ENCODE results near the gene RAPGEF3. TPM values are rescaled to one million over a fixed set of nuclear protein-coding genes. Genes with fewer than 3 reads are reported as not detected.

RAPGEF3 gene
- total and polyA plus RNA-seq, 9 of the 15 experiments (the other 6 are each of a cell fraction or from before 2014, with no cell fraction given): 0.03 to 0.78 (median 0.37) TPM; not detected in 1

DNA sequence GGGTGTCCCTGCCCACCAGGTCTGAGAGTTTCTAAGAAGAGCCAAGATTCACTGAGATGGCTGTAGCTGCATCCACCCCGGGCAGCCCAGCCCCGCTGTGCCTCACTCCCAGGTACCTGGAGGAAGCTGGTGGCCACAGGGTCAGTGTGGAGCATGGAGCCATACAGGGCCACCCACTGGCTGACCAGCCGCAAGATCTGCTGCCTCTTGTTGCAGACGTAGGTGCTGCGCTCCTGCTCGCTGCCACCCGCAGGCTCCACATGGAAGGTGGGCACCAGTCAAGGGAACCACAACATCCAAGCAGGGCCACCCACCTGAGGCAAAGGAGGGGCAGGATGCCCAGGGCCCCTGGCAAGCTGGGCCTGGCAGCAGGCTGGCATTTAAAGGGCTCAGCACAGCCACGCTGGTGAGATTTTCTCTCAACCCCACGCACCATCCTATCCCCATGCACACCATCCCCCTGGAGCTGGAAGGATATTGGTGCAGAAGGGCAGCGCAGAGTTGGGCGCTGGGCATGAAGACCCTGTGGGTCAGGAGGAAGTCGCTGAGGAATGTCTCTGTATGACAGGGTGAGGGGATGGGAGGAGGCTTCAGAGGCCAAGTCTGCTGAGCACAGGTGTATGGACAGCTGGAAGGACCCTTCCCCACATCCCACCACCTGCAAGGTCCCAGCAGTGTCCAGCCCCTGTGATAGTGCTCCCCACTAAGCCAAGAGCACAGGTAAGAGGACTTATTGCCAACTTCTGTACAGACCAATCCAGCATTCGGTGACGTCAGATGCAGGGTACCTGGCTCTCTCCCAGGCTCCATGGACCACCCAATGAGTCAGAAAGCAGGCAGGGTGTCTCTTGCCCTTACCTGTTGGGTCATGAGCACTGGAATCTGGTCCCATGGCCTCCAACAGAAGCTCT lies 10.8 kb downstream of the RAPGEF3 start:
- CTCF ChIA-PET (ENCODE audit: low intra/inter-chr PET ratio): no interaction called here

More for the DNA sequence above, 10.8 kb downstream of the RAPGEF3 start:
- BruUV-seq (replicated peaks): no TSS peak
- H3K4me3 ChIP-seq: no peak overlapping the region
- no peaks in the 10 kb centered on the region for H3K9me1 ChIP-seq (ENCODE audit: control insufficient read depth, insufficient read depth, low read length)
- no peak for DNase-seq (ENCODE audit: extremely low read depth in 1 of 4, low spot score in 3 of 4)
- H3K9ac ChIP-seq (ENCODE audit: insufficient read depth in 1 of 2, low read depth in 2 of 2, low read length in 2 of 2): peak overlapping the region in 1 of 2 experiments; percentile 12; a peak in 2 of 4 replicates
- no peak overlapping the region for H3K27ac ChIP-seq (ENCODE audit: extremely low read depth, low read depth, low read length)
- H4K20me1 ChIP-seq (replicated peaks; ENCODE audit: control insufficient read depth, insufficient read depth, low read length): no peaks in the 10 kb centered on the region; the same call in 1 of the 2 replicates
- H3K4me1 ChIP-seq (replicated peaks in 1 of 2; ENCODE audit: control insufficient read depth in 2 of 2, insufficient read depth in 2 of 2, low read length in 2 of 2): peaks cover 6 to 40% of the 10 kb centered on the region in 2 experiments; a peak in 3 of 5 replicates
- 0 out of 2 replicates have a peak, but pooled peaks have one; percentile 48 for TF ChIP-seq ZNF263 (CRISPR knock-in tag; IDR thresholded peaks at IDR 0.05; ENCODE audit: borderline replicate concordance)
- TF ChIP-seq, protein P1, sequence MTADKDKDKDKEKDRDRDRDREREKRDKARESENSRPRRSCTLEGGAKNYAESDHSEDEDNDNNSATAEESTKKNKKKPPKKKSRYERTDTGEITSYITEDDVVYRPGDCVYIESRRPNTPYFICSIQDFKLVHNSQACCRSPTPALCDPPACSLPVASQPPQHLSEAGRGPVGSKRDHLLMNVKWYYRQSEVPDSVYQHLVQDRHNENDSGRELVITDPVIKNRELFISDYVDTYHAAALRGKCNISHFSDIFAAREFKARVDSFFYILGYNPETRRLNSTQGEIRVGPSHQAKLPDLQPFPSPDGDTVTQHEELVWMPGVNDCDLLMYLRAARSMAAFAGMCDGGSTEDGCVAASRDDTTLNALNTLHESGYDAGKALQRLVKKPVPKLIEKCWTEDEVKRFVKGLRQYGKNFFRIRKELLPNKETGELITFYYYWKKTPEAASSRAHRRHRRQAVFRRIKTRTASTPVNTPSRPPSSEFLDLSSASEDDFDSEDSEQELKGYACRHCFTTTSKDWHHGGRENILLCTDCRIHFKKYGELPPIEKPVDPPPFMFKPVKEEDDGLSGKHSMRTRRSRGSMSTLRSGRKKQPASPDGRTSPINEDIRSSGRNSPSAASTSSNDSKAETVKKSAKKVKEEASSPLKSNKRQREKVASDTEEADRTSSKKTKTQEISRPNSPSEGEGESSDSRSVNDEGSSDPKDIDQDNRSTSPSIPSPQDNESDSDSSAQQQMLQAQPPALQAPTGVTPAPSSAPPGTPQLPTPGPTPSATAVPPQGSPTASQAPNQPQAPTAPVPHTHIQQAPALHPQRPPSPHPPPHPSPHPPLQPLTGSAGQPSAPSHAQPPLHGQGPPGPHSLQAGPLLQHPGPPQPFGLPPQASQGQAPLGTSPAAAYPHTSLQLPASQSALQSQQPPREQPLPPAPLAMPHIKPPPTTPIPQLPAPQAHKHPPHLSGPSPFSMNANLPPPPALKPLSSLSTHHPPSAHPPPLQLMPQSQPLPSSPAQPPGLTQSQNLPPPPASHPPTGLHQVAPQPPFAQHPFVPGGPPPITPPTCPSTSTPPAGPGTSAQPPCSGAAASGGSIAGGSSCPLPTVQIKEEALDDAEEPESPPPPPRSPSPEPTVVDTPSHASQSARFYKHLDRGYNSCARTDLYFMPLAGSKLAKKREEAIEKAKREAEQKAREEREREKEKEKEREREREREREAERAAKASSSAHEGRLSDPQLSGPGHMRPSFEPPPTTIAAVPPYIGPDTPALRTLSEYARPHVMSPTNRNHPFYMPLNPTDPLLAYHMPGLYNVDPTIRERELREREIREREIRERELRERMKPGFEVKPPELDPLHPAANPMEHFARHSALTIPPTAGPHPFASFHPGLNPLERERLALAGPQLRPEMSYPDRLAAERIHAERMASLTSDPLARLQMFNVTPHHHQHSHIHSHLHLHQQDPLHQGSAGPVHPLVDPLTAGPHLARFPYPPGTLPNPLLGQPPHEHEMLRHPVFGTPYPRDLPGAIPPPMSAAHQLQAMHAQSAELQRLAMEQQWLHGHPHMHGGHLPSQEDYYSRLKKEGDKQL (CRISPR knock-in tag; IDR thresholded peaks at IDR 0.05; ENCODE audit: borderline replicate concordance): no peak
- no peak for FAIRE-seq
- H2AFZ ChIP-seq (ENCODE audit: low read depth, low read length): no peak overlapping the region
- no peak overlapping the region for H3K4me2 ChIP-seq (ENCODE audit: insufficient read depth, low read length)
- 19% methylated on average over 14 of the region's 14 CpGs for WGBS (ENCODE audit: insufficient coverage, low coverage, missing lambda C conversion rate)
- intact Hi-C loops (cut with micrococcal nuclease): no loop called here
- no peaks in the 10 kb centered on the region for H3K9me3 ChIP-seq (replicated peaks; ENCODE audit: control insufficient read depth, insufficient read depth, low read depth, low read length)
- ATAC-seq: no peak
- H3K36me3 ChIP-seq (ENCODE audit: control insufficient read depth, insufficient read depth, low read length): no peaks in the 10 kb centered on the region
- peaks cover 30 to 70% of the 10 kb centered on the region in 2 experiments for H3K27me3 ChIP-seq (ENCODE audit: control insufficient read depth in 2 of 2, insufficient read depth in 2 of 2, low read length in 2 of 2)
- no peaks in the 10 kb centered on the region for H3K79me2 ChIP-seq (ENCODE audit: control insufficient read depth, insufficient read depth, low read length)
- POLR2A ChIA-PET: interaction anchor here (0.7 to 0.9 kb wide), 2 partner anchors 10 to 92 kb away, joined by 3 to 4 read pairs; no protein-coding TSS in a partner anchor
- in situ Hi-C loops (cut with MboI): no loop called here
